ENCODE data around the gene SOWAHB. TPM values are rescaled to one million over a fixed set of nuclear protein-coding genes. Genes with fewer than 3 reads are reported as not detected.

SOWAHB gene
- total RNA-seq, 1 donor from 2014 or later, result 0.11 TPM

DNA sequence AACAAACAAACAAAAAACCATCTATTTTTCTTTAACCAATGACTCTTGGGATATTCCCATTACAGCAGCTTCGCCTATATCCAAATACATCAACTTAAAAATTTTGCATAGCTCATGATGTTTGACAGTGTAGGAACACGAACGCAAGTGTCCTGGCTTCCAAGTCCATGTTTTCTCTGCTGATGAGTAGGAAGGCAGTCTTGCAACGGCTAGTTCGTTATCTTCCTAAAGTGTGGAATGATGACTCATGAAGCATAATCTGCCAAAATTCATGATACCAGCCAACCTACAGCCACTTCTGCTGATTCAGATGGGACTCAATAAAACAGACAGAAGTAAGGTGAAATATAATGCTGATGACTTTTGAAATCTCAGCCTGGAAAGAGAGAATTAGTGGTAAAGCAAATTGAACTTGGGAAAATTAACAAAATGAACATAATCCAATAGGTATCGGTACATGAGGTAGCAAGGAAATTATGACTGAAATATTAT lies 45.2 kb upstream of the SOWAHB start:
- Histone ChIP-seq H4K20me1 (ENCODE audit: low read depth) (peaks cover 7% of the 10 kb centered on the region), H3F3A (ENCODE audit: low read depth) (no peaks in the 10 kb centered on the region), H3K9ac (no peak overlapping the region), H3K4me3 (no peak overlapping the region), H3K9me3 (ENCODE audit: low read depth) (no peaks in the 10 kb centered on the region), H3K4me1 (peaks cover 6% of the 10 kb centered on the region), H2AFZ (replicated peaks) (no peak overlapping the region), H3K36me3 (peaks cover 4% of the 10 kb centered on the region), H3K4me2 (no peak overlapping the region), H3K27ac (no peak overlapping the region), H3K79me2 (ENCODE audit: low read depth) (peaks cover 15% of the 10 kb centered on the region), H3K27me3 (peaks cover 6% of the 10 kb centered on the region)
- DNase-seq (ENCODE audit: low spot score), result no peak
- no peak overlapping the region for H3K4me3 Mint-ChIP-seq
- H3K9me3 Mint-ChIP-seq, result peaks cover 9% of the 10 kb centered on the region
- H3K27ac Mint-ChIP-seq, result no peak overlapping the region
- H3K27me3 Mint-ChIP-seq (ENCODE audit: insufficient read depth, low read depth), result no peaks in the 10 kb centered on the region
- H3K36me3 Mint-ChIP-seq, result peaks cover 21% of the 10 kb centered on the region
- no peak for TF ChIP-seq EZH2 (IDR thresholded peaks at IDR 0.05)
- no peak for TF ChIP-seq EZH2phosphoT487 (IDR thresholded peaks at IDR 0.05)
- TF ChIP-seq, protein P1, sequence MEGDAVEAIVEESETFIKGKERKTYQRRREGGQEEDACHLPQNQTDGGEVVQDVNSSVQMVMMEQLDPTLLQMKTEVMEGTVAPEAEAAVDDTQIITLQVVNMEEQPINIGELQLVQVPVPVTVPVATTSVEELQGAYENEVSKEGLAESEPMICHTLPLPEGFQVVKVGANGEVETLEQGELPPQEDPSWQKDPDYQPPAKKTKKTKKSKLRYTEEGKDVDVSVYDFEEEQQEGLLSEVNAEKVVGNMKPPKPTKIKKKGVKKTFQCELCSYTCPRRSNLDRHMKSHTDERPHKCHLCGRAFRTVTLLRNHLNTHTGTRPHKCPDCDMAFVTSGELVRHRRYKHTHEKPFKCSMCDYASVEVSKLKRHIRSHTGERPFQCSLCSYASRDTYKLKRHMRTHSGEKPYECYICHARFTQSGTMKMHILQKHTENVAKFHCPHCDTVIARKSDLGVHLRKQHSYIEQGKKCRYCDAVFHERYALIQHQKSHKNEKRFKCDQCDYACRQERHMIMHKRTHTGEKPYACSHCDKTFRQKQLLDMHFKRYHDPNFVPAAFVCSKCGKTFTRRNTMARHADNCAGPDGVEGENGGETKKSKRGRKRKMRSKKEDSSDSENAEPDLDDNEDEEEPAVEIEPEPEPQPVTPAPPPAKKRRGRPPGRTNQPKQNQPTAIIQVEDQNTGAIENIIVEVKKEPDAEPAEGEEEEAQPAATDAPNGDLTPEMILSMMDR (IDR thresholded peaks at IDR 0.05), result no peak
- peaks cover 11% of the 10 kb centered on the region for H3K4me1 Mint-ChIP-seq

DNA sequence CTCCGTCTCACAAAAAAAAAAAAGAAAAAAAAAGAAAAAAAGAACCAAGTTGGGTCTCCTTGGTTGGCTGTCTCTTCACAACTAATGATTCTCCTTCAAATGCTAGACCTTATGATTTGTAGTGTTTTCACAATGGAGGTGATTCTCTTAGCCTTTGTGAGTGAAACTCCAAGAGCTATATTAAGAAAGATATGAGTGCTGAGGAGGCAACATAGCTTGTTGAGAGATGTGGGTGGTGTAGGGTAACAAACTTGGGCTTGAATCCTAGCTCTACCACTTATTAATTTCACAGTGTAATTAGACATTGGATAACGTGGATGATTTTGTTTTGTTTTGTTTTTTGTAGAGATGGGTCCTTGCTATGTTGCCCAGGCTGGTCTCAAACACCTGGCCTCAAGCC lies 41.2 kb upstream of the SOWAHB start:
- H3K27me3 ChIP-seq, result no peaks in the 10 kb centered on the region
- H2AFZ ChIP-seq (replicated peaks), result no peak overlapping the region
- H3K4me2 ChIP-seq, result no peak overlapping the region
- TF ChIP-seq EZH2 (IDR thresholded peaks at IDR 0.05) (no peak), EZH2phosphoT487 (IDR thresholded peaks at IDR 0.05) (no peak)
- TF ChIP-seq, protein P1 (IDR thresholded peaks at IDR 0.05), result no peak
- no peaks in the 10 kb centered on the region for H3K4me1 Mint-ChIP-seq
- H3K4me3 ChIP-seq, result no peak overlapping the region
- H3K4me1 ChIP-seq, result no peaks in the 10 kb centered on the region
- H3K79me2 ChIP-seq (ENCODE audit: low read depth), result no peaks in the 10 kb centered on the region
- H3K27me3 Mint-ChIP-seq (ENCODE audit: insufficient read depth, low read depth), result no peaks in the 10 kb centered on the region
- H3K27ac ChIP-seq, result no peak overlapping the region
- peaks cover 16% of the 10 kb centered on the region for H3K9me3 Mint-ChIP-seq
- DNase-seq (ENCODE audit: low spot score), result no peak
- peaks cover 13% of the 10 kb centered on the region for H3K36me3 Mint-ChIP-seq
- no peaks in the 10 kb centered on the region for H3K36me3 ChIP-seq
- H3K9me3 ChIP-seq (ENCODE audit: low read depth), result no peaks in the 10 kb centered on the region
- H3F3A ChIP-seq (ENCODE audit: low read depth), result no peaks in the 10 kb centered on the region
- no peak overlapping the region for H3K27ac Mint-ChIP-seq
- H3K9ac ChIP-seq, result no peak overlapping the region
- no peak overlapping the region for H3K4me3 Mint-ChIP-seq
- no peaks in the 10 kb centered on the region for H4K20me1 ChIP-seq (ENCODE audit: low read depth)

DNA sequence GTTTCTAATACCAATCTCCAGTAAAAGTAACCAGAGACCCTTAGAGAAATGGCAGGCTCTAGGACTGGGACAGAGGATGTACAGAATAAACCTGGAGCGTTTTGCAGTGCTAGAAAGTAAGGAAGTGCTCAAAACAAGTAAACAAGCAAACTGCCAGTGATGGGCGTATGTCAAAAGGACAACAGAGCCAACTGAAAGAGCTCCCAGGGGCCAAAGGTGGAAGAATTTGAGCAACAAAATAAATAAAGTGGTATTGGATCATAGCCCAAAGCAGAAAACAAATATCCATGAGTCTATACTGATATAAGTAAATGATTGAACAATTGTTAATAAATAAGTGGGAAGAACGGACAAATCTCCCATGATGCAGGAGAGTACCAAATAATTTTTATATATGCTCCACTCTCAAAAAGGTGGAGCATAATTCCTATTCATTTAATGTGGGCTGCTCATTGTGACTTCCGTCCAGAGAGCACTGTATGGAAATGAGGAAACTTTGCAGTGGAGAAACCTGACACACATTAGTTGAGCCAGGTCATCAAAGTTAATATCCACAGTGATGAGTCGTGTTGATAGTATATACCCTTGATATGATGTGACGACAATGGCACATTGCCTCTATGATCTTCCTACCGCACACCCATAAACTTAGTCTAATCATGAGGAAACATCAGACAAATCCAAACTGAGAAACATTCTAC lies 33.8 kb upstream of the SOWAHB start:
- TF ChIP-seq, protein P1 (IDR thresholded peaks at IDR 0.05), result no peak
- TF ChIP-seq EZH2phosphoT487 (IDR thresholded peaks at IDR 0.05), result no peak
- TF ChIP-seq EZH2 (IDR thresholded peaks at IDR 0.05), result no peak
- no peak overlapping the region for H3K9ac ChIP-seq

More for the DNA sequence above, 33.8 kb upstream of the SOWAHB start:
- Histone ChIP-seq H3K27ac (no peak overlapping the region), H3K27me3 (no peaks in the 10 kb centered on the region), H3K36me3 (no peaks in the 10 kb centered on the region), H3K9me3 (ENCODE audit: low read depth) (no peaks in the 10 kb centered on the region), H3K4me3 (no peak overlapping the region), H2AFZ (replicated peaks) (no peak overlapping the region), H4K20me1 (ENCODE audit: low read depth) (no peaks in the 10 kb centered on the region), H3K4me2 (no peak overlapping the region), H3K79me2 (ENCODE audit: low read depth) (no peaks in the 10 kb centered on the region), H3K4me1 (no peaks in the 10 kb centered on the region), H3F3A (ENCODE audit: low read depth) (no peaks in the 10 kb centered on the region)
- H3K36me3 Mint-ChIP-seq, result peaks cover 2% of the 10 kb centered on the region
- DNase-seq (ENCODE audit: low spot score), result no peak
- no peaks in the 10 kb centered on the region for H3K4me1 Mint-ChIP-seq
- no peak overlapping the region for H3K27ac Mint-ChIP-seq
- no peak overlapping the region for H3K4me3 Mint-ChIP-seq
- H3K27me3 Mint-ChIP-seq (ENCODE audit: insufficient read depth, low read depth), result no peaks in the 10 kb centered on the region
- peaks cover 4% of the 10 kb centered on the region for H3K9me3 Mint-ChIP-seq
